Left colon (tissue), 2 donors: ENCODE data around the gene GPI. TPM values are rescaled to one million over a fixed set of nuclear protein-coding genes. Genes with fewer than 3 reads are reported as not detected.
"Not testable (repeated sequence)": the region's sequence is repeated elsewhere in the genome, so short reads cannot be mapped to it uniquely, and the experiment has no call there.

ENCODE experiments used
- ATAC-seq: fragments of 200-7000 bp; cut with Tn5 transposase; one replicate; pipeline ENCODE4 v1.9.1; 2020; ENCODE audit warnings: mild to moderate bottlenecking, moderate library complexity
- DNase-seq, 2 donors: peaks; one replicate each; pipeline ENCODE4 v3.0.0-alpha.2; 2020
- intact Hi-C, 2 donors: fragments of 100-400 bp; cut with DNase I in 1 of 2; cut with micrococcal nuclease in 1 of 2; formaldehyde crosslinking; loops; one replicate each; pipeline versions ENCODE4 v1.11.2 to v1.14.0; 2022; cut with DNase I, micrococcal nuclease
- total RNA-seq, 2 donors: library from RNA; stranded (reverse); fragmentation: NEBNext Ultra II Directional; extraction: Animal tissue kit (Norgen Biotek cat#: 25700); gene quantifications; one replicate each; pipeline ENCODE4 v1.2.1, GENCODE V29; 2021
- donor health status: DM: no; HTN: no; CAD: no.
- donor health status: DM: yes; HTN: yes; CAD: no.

Gene GPI
- total RNA-seq, 2 donors from 2014 or later, result 265 to 364 TPM

DNA sequence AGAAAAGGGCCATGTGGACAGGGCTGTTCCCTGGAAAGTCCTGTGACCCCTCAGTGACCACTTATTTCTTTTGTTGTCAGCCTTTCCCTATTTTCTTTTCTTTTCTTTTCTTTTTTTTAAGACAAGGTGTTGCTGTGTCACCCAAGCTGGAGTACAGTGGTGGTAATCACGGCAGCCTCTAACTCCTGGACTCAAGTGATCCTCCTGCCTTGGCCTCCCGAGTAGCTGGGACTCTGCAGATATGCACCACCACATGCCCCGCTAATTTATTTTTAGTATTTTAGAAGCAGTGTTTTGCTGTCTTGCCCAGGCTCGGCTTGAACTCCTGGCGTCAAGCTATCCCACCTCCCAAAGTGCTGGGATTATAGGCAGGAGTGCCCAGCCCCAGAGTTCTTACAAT lies 1.1 kb upstream of the GPI start:
- no peak for ATAC-seq
- intact Hi-C loops, result no loop called here
- DNase-seq, result no peak

GRCh38 chr19:34364462-34364829 lies 550 bp upstream of the GPI start:
- ATAC-seq (no peak), DNase-seq (no peak)
- intact Hi-C loops, result no loop called here

GRCh38 chr19:34365463-34366401 lies 736 bp downstream of the GPI start:
- intact Hi-C loops, result no loop called here
- DNase-seq, result peak; percentile 59 to 70
- peak; percentile 67 for ATAC-seq

DNA sequence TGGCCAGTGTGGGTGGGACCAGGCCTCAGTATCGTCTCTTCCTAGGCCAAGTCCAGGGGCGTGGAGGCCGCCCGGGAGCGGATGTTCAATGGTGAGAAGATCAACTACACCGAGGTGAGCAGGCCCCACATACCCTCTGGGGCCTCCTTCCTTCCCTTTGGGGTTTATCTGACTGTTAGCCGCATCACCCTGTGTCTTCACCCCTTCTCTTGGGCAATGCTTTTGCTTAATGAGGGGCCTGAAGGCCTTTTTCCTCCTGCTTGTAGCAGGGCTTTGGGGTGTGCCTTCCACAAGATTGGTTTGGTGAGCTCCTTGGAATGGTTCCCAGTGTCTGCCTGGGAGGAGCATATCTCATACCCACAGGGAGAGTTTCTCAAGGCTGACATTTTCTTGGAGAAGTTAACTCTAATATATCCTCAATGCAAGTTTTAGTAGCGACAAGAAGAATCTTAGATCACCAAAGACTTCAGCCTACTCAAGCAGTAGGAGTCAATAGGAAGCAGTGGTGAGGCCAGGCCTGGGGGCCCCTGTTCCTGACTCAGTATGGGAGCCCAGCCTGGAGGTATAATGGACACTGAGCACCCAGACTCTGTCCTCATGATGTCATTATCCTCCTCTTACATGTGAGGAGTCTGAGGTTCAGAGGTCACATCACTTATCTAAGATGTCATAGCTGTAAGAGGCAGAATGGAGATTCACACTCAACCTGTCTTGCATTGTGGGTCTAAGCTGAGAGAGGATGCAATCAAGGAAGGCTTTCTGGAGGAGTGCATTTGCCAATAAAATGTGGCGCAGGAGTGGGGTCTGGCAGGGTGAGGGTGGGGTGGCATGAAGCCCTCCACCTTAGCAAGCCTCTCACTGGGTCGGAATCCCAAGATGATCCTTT lies 2.0 kb downstream of the GPI start:
- DNase-seq (no peak), ATAC-seq (no peak)
- intact Hi-C loops, result no loop called here

- ATAC-seq (no peak), DNase-seq (no peak)
- intact Hi-C loops, result no loop called here
These were observed 2.6 kb downstream of the GPI start for GRCh38 chr19:34367624-34367957.

GRCh38 chr19:34368338-34368737 lies 3.3 kb downstream of the GPI start:
- DNase-seq (no peak), ATAC-seq (no peak)
- intact Hi-C loops, result no loop called here

DNA sequence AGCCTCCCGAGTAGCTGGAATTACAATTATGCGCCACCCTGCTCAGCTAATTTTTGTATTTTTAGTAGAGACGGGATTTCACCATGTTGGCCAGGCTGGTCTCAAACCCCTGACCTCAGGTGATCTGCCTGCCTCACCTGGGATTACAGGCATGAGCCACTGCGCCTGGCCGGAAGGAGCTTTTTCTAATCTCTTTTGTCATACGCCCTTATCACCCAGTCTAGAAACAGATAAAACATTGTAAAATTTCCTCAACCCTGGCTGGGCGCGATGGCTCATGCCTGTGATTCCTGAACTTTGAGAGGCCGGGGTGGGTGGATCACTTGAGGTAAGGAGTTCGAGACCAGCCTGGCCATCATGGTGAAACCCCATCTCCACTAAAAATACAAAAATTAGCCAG lies 4.2 kb downstream of the GPI start:
- intact Hi-C loops, DNase-seq, ATAC-seq: not testable (repeated sequence)

DNA sequence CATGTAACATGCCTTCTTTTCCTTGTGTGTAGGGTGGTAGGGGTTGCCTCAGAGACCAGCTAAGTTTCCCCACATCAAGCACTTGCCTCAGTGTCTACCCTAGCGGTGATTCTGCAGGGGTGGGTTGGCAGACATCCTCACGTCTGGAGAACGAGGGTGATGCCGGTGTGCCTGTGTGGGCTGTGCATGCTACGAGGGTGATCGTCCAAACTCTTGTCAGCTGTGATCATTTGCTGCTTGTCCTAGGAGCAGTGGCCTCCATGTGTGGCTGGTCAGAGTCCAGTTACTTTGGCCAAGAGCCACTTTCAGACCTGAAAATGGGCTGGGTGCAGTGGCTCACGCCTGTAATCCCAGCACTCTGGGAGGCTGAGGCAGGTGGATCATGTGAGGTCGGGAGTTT lies 5.1 kb downstream of the GPI start:
- ATAC-seq (peak; percentile 24), DNase-seq (no peak)
- intact Hi-C loops, result no loop called here

DNA sequence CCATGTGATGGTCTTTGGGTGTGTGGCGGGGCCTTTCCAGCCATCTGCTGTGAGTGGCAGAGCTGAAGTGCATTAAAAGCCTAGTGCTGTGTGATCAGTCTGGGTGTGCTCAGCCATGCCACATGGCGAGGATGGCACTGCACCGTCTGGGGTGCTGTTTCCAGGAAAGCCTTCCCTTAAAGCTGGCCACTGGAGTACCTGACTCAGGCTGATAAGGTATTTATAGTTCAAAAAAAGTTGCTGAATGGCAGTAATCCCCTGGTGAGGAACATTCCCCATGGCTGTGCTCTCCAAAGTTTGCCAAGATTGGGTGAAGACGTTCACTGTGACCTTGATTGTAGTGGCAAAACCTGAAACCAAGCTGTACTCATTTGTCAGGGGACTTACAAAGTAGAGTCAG lies 6.0 kb downstream of the GPI start:
- ATAC-seq (no peak), DNase-seq (no peak)
- intact Hi-C loops, result no loop called here

DNA sequence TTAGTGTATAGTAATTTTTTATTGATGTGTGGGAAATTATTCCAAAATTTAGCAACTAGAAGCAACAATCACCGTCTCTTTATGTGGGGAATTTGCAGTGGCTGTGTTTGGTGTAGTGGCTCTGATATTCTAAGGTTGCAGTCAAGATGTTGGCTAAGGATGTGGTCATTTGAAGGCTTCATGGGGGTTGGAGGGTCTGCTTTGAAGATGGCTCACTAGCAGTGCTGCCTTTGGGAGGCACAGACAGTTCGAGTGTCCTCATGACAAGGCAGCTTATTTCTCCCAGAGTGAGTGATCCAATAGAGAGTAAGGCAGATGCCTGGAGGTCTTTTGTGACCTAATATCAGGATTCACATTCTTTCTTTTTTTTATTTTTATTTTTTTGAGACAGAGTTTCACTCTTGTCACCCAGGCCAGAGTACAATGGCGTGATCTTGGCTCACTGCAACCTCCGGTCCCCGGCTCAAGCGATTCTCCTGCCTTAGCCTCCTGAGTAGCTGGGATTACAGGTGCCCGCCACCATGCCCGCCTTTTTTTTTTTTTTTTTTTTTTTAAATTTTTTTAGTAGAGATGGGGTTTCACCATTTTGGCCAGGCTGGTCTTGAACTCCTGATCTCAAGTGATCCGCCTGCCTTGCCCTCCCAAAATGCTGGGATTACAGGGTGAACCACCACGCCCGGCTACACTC lies 8.7 kb downstream of the GPI start:
- intact Hi-C loops, result no loop called here
- no peak for ATAC-seq
- DNase-seq, result no peak

- no peak for DNase-seq
- intact Hi-C loops, result no loop called here
- no peak for ATAC-seq
These were observed 10.6 kb downstream of the GPI start for GRCh38 chr19:34375598-34375997.

DNA sequence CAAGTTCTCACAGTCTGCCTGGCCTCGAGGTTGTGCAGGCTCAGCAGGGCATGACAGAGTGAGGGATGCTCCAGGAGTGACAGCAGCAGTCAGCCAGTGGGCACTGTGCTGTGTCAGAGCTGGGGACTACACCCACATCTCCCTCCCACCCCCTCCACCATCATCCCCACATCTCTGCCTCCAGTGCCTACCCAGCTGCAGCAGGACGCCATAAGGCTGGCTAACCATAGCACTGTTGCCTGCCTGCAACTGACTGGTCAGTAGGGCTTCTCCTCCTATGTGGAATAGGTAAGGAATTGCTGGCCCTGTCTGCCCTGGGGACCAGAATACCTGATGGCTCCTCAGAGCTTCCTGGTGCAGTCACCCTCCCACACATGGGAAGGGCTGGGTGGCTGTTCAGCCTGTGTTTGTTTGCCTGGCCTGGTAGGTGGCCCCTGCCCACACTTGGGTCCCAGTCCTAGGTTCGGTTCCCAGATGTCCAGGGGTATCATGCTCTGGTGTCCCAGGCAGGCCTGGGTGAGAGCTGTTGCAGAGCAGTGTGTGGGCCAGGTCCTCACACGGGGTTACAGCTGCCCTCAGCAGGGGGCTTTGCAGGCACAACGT lies 15.7 kb downstream of the GPI start:
- intact Hi-C loops, result no loop called here
- no peak for ATAC-seq
- no peak for DNase-seq

DNA sequence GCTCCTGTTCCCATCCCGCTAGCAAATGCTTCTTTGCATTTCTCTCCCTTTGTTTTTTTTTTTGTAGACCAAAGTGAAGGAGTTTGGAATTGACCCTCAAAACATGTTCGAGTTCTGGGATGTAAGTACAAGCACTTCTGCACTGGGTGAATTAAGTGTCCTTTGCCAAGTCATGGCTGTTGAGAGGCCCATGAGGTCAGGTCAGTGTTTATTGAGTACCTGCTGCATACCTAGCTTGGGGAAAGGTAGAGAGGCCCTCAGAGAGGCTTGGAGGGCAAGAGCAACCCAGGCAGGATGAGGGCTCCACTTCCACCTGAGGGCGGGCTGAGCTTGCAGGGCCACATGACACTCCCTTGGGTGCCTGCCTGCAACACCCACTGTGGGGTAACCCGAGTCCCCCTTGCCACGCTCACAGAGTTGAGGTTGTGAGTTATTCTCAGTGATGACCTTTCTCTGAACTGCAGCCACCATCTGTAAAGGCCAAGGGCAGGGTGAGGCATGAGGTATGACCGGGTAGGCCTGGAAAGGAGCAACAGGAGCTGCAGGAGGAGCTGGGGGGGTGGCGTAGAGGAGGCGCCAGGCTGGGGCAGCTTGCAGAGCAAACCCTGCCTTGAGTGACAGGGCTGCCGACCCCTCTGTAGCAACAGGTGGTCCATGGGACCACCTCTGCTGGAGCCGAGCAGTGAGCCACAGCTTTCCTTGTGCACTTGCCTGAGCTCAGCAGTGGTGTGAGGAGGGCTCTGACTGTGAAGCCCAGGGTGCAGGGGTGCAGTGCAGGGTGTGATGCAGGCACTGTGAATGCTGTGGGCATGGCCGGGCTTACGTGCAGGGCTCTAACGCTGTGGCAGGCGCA lies 16.6 kb downstream of the GPI start:
- ATAC-seq (no peak), DNase-seq (no peak)
- intact Hi-C loops, result no loop called here

- ATAC-seq, result no peak
- intact Hi-C loops, result no loop called here
- no peak for DNase-seq
These were observed 17.5 kb downstream of the GPI start for GRCh38 chr19:34382471-34382870.

GRCh38 chr19:34383599-34383998 lies 18.6 kb downstream of the GPI start:
- intact Hi-C loops, result no loop called here
- DNase-seq (no peak), ATAC-seq (no peak)

DNA sequence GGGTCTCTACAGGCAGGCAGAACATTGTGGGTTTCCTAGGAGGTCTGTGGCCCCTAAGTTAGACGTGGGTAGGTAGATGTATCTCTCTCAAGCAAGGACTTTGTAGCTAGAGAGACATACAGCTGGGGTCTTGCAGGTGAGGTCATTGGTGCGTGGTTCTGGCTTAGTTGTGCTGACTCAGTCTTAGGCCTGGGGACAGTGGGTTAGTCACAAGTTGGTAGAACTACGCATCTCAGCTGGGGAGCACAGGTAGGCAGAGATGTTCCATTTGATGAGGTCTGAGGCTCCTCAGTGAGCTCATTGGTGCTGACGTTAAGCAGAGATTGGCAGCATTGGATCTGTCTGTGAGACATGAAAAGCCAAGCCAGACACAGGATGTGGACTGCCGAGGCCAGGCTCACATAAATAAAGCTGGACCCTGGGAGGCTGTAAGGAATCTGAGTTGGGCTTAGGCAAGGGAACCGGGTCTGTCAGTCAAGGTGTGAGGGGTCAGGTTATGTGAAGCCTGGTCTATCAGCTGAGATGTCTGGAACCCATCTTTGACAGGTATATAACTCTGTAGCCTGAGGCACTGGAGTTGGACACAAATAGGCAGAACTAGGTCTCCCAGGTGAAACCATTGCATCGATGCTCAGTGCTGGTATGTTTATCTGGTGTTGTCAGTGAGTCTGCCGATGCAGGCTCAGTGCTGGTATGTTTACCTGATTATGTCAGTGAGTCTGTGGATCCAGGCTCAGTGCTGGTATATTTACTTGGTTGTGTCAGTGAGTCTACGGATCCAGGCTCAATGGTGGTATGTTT lies 21.8 kb downstream of the GPI start:
- ATAC-seq (no peak), DNase-seq (no peak)
- intact Hi-C loops, result no loop called here

DNA sequence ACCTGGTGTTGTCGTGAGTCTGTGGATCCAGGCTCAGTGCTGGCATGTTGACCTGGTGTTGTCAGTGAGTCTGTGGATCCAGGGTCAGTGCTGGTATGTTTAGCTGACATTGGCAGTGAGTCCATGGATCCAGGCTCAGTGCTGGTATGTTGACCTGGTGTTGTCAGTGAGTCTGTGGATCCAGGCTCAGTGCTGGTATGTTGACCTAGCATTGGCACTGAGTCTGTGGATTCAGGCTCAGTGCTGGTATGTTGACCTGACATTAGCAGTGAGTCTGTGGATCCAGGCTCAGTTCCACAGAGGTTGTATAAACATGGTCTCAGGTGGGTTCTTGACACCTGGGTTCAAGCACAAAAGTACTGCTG lies 22.4 kb downstream of the GPI start:
- intact Hi-C loops, result no loop called here
- ATAC-seq (no peak), DNase-seq (no peak)

DNA sequence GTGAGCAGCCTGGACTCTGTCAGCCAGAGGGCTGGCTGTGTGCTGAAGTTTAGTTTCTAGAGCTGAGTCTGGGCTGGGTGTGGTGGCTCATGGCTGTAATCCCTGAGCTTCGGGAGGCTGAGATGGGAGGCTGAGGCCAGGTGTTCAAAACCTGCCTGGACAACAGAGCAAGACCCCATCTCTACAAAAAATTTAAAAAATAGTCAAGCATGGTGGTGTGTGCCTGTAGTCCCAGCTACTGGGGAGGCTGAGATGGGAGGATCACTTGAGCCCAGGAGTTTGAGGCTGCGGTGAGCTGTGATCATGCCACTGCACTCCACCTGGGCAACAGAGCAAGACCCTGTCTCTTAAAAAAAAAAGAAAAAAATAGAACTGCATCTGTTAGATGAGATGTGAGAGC lies 23.7 kb downstream of the GPI start:
- ATAC-seq, intact Hi-C loops, DNase-seq: not testable (repeated sequence)
